GM12873 (cell line): Measurements from ENCODE around the gene PIGL.

Experiments
- TF ChIP-seq, protein P1 (sequence below): IDR thresholded peaks from 2 replicates; pipeline ENCODE4 v1.5.1; 2012; ENCODE audit warnings: low read depth, mild to moderate bottlenecking, moderate library complexity, low read length, control low read depth; ENCODE audit not compliant: insufficient read depth; ENCODE audit errors: missing control alignments

Gene PIGL

DNA sequence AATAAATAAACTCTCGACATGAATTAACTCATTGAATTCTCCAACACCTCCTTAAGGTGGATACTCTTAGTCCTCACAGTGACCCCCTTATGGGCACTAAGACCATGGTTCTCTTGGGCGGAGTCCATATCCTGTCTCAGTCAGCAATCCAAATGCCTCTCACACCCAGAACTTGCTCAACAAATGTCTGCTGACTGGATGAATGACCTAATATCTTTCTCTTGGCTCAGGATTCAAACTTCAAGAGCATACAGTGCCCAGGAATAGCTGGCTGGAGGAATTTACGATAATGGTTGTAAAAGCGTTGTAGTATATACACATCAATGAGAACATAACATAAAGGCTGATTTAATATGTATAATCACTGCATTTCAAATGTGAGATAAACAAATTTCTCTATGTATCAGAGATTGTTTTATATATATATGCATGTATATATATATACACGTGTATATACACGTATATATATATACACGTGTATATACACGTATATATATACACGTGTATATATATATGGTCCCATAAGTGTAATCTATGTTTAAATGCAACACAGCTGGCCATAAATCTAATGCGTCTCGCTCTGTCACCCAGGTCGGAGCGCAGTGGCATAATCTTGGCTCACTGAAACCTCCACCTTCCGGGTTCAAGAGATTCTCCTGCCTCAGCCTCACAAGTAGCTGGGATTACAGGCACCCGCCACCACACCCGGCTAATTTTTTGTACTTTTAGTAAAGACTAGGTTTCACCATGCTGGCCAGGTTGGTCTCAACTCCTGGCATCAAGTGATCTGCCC is 157.3 kb downstream of the PIGL start:
- TF ChIP-seq, protein P1, sequence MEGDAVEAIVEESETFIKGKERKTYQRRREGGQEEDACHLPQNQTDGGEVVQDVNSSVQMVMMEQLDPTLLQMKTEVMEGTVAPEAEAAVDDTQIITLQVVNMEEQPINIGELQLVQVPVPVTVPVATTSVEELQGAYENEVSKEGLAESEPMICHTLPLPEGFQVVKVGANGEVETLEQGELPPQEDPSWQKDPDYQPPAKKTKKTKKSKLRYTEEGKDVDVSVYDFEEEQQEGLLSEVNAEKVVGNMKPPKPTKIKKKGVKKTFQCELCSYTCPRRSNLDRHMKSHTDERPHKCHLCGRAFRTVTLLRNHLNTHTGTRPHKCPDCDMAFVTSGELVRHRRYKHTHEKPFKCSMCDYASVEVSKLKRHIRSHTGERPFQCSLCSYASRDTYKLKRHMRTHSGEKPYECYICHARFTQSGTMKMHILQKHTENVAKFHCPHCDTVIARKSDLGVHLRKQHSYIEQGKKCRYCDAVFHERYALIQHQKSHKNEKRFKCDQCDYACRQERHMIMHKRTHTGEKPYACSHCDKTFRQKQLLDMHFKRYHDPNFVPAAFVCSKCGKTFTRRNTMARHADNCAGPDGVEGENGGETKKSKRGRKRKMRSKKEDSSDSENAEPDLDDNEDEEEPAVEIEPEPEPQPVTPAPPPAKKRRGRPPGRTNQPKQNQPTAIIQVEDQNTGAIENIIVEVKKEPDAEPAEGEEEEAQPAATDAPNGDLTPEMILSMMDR, result no peak
